Measurements from ENCODE around the gene ZCCHC14.

Gene ZCCHC14

GRCh38 chr16:87423429-87423828 is 69.4 kb downstream of the ZCCHC14 start:
- no peak for DNase-seq

GRCh38 chr16:87422106-87422505 is 70.7 kb downstream of the ZCCHC14 start:
- DNase-seq = no peak

- no peak for DNase-seq
Measured at GRCh38 chr16:87421003-87421912, 71.6 kb downstream of the ZCCHC14 start.

GRCh38 chr16:87420026-87421002 is 72.5 kb downstream of the ZCCHC14 start:
- DNase-seq = peak; percentile 1 to 3

- no peak for DNase-seq
Measured at GRCh38 chr16:87418644-87419043, 74.2 kb downstream of the ZCCHC14 start.

GRCh38 chr16:87418216-87418615 is 74.6 kb downstream of the ZCCHC14 start:
- no peak for DNase-seq

DNA sequence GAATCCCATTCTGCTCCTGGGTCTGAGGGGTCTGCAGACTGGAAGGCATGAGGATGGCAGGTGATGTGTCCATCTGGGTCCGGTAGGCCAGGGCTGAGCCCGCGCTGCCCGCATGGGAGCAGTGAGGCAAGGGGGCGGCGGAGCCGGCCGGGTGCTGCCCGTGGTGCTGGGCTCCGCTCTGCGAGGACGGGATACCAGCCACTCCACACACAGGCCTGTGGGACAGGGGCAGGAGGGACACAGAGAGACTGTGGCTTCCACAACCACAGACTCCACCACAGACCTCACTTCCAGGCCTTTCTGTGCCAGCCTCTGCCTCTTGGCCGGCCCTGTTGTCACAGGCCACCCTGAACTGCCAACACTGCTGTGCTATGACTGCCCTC is 75.3 kb downstream of the ZCCHC14 start:
- no peak for DNase-seq

DNA sequence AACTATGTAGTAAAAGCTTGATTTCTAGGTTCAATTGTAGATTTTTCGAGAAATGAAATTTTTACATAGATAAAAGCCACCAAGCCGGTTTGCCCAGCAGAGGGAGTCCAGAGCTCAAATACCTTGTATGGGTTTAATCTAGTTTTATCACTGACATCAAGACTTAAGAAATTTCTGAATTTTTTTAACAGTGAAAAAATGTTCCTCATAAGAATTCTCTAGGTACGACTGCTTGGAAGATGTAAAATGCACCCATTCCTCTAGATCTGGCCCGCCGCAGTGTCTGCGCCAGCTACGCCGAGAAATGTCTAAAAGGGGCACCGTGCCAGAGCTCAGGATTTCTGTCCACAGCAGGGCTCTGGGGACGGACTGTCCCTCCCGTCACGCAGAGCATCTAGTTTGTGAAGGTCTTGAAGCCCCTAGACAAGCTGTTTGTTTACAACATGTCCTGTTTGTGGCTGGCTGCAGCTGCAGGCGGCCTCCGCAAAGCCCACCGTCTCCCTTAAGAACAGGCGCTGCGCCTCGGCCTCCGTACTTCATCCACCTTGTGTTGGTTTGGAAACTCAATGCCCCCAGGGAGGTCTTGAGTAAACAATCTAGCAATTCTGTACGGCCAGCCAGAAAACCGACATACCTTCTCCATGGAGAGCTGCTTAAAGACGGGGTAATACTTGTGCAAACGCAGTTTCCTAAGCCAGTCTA is 75.8 kb downstream of the ZCCHC14 start:
- peak; percentile 5 to 56 for DNase-seq

GRCh38 chr16:87415441-87415840 is 77.4 kb downstream of the ZCCHC14 start:
- no peak for DNase-seq

DNA sequence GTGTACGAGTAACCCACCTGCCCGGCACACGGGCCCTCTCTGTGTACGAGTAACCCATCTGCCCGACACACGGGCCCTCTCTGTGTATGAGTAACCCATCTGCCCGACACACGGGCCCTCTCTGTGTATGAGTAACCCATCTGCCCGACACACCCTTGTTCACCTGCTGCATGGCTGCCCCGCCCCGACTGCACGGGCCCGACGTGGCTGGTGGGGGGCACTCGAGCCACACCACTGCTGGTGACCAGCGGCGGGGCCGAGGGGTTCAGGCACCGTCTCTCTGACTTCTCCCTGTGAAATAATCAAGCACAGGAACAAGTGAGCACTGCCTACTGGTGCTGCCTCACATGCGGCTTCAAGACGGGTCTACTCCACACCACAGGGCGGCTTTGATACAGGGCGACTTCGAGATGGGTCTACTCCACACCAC is 78.6 kb downstream of the ZCCHC14 start:
- DNase-seq = no peak

GRCh38 chr16:87412996-87413421 is 79.8 kb downstream of the ZCCHC14 start:
- no peak for DNase-seq

GRCh38 chr16:87412371-87412995 is 80.3 kb downstream of the ZCCHC14 start:
- DNase-seq = no peak

DNA sequence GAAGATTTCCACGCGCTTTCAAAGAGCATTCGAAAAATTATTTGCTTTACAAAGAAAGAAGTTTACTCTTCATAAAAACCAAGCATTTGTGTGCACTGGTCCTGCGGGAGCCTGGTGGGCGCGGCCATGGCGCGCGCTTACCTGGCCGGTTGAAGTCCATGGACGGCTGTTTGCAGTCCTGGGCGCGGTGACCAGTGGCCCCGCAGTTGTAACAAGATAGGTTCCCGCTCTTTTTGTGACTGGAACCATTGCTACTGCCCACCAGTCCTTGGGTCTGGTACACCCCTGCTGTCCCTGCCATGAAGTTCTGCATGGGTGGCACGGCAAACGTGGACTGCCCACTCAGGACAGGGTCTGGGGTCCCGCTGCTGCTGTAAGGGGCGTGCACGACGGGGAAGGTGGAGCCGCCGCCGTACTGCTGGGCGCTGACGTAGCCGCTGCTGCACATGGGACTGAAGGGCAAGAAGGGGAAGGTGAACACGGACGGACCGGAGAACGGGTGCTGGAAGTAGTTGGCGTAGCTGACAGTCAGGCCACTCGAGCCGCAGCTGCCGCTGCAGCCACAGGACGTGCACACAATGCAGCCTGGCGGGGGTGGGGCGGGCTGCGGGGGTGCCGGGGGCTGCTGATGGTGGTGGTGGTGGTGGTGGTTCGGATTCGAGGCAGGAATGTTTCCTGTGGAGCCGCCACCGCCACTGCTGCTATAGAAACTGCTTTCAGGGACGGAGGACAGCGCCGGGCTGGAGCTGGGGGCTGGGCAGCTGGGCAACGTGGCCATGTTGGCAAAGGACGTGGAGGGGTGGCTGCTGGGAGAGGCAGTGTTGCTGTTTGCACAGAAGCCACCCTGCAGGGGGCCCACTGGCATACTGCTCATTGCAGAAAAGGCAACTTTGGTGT is 81.2 kb downstream of the ZCCHC14 start:
- no peak for DNase-seq

DNA sequence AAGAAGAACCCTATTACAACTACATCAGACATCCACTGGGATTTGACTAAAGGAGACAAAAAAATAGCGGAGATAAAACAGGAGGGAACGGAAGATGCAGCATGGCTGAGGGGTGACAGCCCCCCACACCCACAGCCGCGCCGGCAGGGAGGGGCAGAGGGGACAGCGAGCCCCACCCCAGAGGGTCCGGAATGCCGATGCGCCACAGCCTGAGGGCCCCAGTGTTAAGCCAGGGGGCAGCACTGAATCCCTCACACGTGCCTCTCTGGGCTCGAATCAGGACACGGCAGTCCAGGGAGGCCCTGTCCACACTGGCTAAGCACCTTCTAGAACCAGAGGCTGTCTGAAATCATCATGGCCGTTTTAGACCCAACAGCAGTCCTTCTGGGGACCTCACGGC is 81.9 kb downstream of the ZCCHC14 start:
- DNase-seq = no peak

GRCh38 chr16:87410530-87410929 is 82.3 kb downstream of the ZCCHC14 start:
- DNase-seq = no peak

GRCh38 chr16:87409781-87410180 is 83.0 kb downstream of the ZCCHC14 start:
- no peak for DNase-seq

DNA sequence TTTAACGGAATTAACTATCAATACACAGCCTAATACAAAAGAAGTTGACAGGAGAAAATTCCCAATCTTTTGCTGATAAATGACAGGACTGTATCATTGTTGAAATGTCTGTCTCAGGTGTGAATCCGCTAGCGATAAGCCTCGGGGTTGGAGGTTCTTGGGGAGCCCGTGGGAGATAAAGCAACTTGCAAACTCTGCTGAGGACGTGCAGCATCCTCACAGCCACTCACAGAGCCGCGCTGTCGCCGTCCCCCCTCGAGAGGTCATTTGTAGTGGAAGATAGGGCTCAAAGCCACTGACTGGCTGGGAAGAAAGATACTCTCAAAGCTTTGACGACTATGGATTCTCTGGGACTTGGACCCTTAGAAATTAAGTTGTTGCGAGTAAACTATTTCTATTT is 83.7 kb downstream of the ZCCHC14 start:
- DNase-seq = no peak

DNA sequence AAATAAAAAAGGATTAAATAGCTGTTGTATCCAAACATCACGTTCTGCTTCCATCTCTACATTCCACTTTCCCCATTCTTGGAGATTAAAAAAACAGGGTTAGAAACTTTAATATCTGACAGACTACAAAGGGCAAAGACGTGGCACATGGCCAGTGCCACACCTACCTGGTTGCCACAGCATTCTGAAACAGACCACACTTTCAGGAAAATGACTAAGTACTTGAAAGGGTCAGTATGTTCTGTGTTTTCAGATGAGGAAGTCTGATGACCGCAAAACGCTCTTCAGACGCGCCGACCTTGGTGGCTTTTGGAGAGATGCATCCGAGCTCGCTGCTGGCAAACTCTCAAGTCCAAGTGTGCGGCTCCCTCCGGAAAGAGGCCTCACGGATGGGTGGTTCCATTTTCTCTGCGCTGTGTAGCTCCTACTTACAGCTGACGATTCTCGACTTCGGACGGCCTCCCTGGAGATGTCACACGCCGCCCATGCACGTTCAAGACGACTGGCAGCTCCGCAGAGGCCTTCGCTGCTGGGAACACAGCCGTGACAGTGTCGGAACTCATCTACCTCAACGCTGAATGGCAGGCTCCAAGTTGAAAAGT is 85.2 kb downstream of the ZCCHC14 start:
- peak; percentile 85 to 90 for DNase-seq

- DNase-seq = no peak
Measured at GRCh38 chr16:87406495-87407088, 86.2 kb downstream of the ZCCHC14 start.

Data from AML-193 (cell line).